22Rv1 (cell line): ENCODE results near the gene KRTAP10-9.
"Not testable (repeated sequence)": the region's sequence is repeated elsewhere in the genome, so short reads cannot be mapped to it uniquely, and the experiment has no call there.

Experiments
- H3K27ac ChIP-seq: fragments of 450-650 bp; 2 replicates; pipeline ENCODE4 v1.5.1; 2017
- ZFX ChIP-seq: fragments of 450-650 bp; IDR thresholded peaks from 2 replicates; pipeline ENCODE4 v1.6.1; 2017; ENCODE audit warnings: antibody characterized with exemption, borderline replicate concordance
- TF ChIP-seq, protein P1 (sequence below): fragments of 450-650 bp; IDR thresholded peaks from 2 replicates; pipeline ENCODE4 v1.5.1; 2017; ENCODE audit warnings: mild to moderate bottlenecking

The KRTAP10-9 gene

DNA sequence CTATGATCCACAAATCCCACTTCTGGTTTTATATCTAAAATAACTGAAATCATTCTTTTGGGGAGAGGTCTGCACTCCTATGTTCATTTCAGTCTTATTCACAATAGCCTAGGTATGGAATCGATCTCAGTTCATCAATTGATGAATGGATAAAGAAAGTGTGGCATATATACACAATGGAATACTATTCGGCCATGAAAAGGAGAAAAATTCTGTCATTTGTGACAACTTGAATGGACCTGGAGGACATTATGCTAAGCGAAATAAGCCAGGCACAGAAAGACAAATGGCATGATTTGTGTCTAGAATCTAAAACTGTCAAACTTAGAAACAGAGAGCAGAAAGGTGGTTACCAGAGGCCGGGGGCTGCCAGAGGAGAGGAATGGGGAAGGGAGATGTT, 20.4 kb upstream of the KRTAP10-9 start:
- no peak overlapping the region for H3K27ac ChIP-seq
- TF ChIP-seq ZFX = no peak
- TF ChIP-seq, protein P1, sequence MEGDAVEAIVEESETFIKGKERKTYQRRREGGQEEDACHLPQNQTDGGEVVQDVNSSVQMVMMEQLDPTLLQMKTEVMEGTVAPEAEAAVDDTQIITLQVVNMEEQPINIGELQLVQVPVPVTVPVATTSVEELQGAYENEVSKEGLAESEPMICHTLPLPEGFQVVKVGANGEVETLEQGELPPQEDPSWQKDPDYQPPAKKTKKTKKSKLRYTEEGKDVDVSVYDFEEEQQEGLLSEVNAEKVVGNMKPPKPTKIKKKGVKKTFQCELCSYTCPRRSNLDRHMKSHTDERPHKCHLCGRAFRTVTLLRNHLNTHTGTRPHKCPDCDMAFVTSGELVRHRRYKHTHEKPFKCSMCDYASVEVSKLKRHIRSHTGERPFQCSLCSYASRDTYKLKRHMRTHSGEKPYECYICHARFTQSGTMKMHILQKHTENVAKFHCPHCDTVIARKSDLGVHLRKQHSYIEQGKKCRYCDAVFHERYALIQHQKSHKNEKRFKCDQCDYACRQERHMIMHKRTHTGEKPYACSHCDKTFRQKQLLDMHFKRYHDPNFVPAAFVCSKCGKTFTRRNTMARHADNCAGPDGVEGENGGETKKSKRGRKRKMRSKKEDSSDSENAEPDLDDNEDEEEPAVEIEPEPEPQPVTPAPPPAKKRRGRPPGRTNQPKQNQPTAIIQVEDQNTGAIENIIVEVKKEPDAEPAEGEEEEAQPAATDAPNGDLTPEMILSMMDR = no peak

- TF ChIP-seq, protein P1 = no peak
- TF ChIP-seq ZFX = no peak
- no peak overlapping the region for H3K27ac ChIP-seq
Measured at GRCh38 chr21:44609193-44609592, 17.7 kb upstream of the KRTAP10-9 start.

GRCh38 chr21:44610157-44610843, 16.6 kb upstream of the KRTAP10-9 start:
- H3K27ac ChIP-seq = not testable (repeated sequence)

GRCh38 chr21:44611551-44611950, 15.3 kb upstream of the KRTAP10-9 start:
- H3K27ac ChIP-seq = no peak overlapping the region
- no peak for TF ChIP-seq ZFX
- TF ChIP-seq, protein P1 = no peak

- TF ChIP-seq, protein P1 = no peak
- TF ChIP-seq ZFX = no peak
- H3K27ac ChIP-seq = no peak within 1 kb of the TSS
Measured at GRCh38 chr21:44612029-44612486, 14.8 kb upstream of the KRTAP10-9 start, which contains the start of gene KRTAP10-8. TSS of gene KRTAP10-8 (plus strand) at chr21:44612079. CDS start at chr21:44612101, 22 bp downstream.

- TF ChIP-seq, protein P1 = no peak
- TF ChIP-seq ZFX = no peak
- H3K27ac ChIP-seq = no peak overlapping the region
Measured at GRCh38 chr21:44612669-44613229, 14.1 kb upstream of the KRTAP10-9 start.

- TF ChIP-seq ZFX = no peak
- TF ChIP-seq, protein P1 = no peak
- H3K27ac ChIP-seq = no peak overlapping the region
Measured at GRCh38 chr21:44613386-44614155, 13.3 kb upstream of the KRTAP10-9 start.
